ENCODE data around the gene PPCDC. TPM values are rescaled to one million over a fixed set of nuclear protein-coding genes. Genes with fewer than 3 reads are reported as not detected.

PPCDC gene
- polyA plus RNA-seq, 4 donors = 11.4 to 29.4 (median 17.7) TPM

GRCh38 chr15:75019916-75020315 lies 3.5 kb upstream of the PPCDC start:
- Histone ChIP-seq H3K9me3 (ENCODE audit: control insufficient read depth in 2 of 2, insufficient read depth in 1 of 2, low read depth in 1 of 2, low read length in 1 of 2) (no peaks in the 10 kb centered on the region), H3K27ac (ENCODE audit: low read depth in 1 of 3, low read length in 2 of 3) (no peak overlapping the region), H3K4me3 (ENCODE audit: low read depth in 1 of 3, low read length in 3 of 3) (no peak overlapping the region), H3K27me3 (ENCODE audit: control insufficient read depth in 3 of 3, insufficient read depth in 3 of 3, low read length in 3 of 3) (no peaks in the 10 kb centered on the region), H3K36me3 (ENCODE audit: control insufficient read depth in 3 of 3, insufficient read depth in 2 of 3, low read depth in 1 of 3, low read length in 3 of 3) (peaks cover 0 to 49% (median 6%) of the 10 kb centered on the region in 3 donors), H3K4me1 (ENCODE audit: control insufficient read depth in 3 of 3, insufficient read depth in 2 of 3, low read depth in 1 of 3, low read length in 2 of 3) (peaks cover 0 to 8% (median 0%) of the 10 kb centered on the region in 3 donors)
- DNase-seq = no peak
- FAIRE-seq = no peak
- 83 to 97% (median 89%) methylated on average over 3 of the region's 3 CpGs for WGBS, 3 donors

DNA sequence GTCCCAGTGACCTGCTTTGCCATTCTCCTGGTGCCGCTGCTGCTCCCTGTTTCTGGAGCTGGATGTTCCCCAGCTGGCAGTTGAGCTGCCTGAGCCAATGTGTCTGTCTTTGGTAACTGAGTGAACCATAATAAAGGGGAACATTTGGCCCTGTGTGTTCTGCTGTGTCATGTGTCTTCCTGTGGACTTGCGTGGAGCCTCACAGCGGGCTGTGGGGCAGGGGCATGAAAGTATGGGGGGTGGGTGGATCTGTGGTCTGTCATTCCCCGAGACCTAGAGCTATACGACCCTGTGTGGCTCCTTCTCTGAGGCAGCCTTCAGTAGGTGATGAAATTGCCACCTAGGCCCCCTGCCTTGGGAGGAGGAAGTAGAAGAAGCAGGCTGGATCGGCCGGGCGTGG lies 2.0 kb upstream of the PPCDC start:
- peaks cover 0 to 13% (median 0%) of the 10 kb centered on the region in 3 donors for H3K4me1 ChIP-seq (ENCODE audit: control insufficient read depth in 3 of 3, insufficient read depth in 2 of 3, low read depth in 1 of 3, low read length in 2 of 3)
- H3K36me3 ChIP-seq (ENCODE audit: control insufficient read depth in 3 of 3, insufficient read depth in 2 of 3, low read depth in 1 of 3, low read length in 3 of 3) = peaks cover 0 to 49% (median 6%) of the 10 kb centered on the region in 3 donors
- H3K27ac ChIP-seq (ENCODE audit: low read depth in 1 of 3, low read length in 2 of 3) = no peak overlapping the region
- WGBS, 3 donors = 80 to 88% (median 84%) methylated on average over 8 of the region's 8 CpGs
- H3K9me3 ChIP-seq (ENCODE audit: control insufficient read depth in 2 of 2, insufficient read depth in 1 of 2, low read depth in 1 of 2, low read length in 1 of 2) = no peaks in the 10 kb centered on the region
- no peak for DNase-seq
- H3K4me3 ChIP-seq (ENCODE audit: low read depth in 1 of 3, low read length in 3 of 3) = no peak overlapping the region
- no peaks in the 10 kb centered on the region for H3K27me3 ChIP-seq (ENCODE audit: control insufficient read depth in 3 of 3, insufficient read depth in 3 of 3, low read length in 3 of 3)
- no peak for FAIRE-seq

DNA sequence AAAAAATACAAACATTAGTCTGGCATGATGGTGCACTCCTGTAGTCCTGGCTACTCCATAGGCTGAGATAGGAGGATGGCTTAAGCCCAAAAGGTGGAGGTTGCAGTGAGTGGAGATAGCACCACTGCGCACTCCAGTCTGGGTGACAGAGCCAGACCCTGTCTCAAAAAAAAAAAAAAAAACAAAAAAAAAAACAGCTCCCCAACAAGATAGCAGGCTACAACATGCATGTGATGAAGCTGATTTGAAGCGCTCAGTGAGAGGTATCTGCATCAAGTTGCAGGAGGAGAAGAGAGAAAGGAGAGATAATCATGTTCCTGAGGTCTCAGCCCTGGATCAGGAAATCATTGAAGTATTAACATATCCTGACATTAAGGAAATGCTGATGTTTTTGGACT lies 608 bp upstream of the PPCDC start:
- 92 to 100% (median 97%) methylated on average over 2 of the region's 2 CpGs for WGBS, 3 donors
- Histone ChIP-seq H3K27ac (ENCODE audit: low read depth in 1 of 3, low read length in 2 of 3) (no peak overlapping the region), H3K27me3 (ENCODE audit: control insufficient read depth in 3 of 3, insufficient read depth in 3 of 3, low read length in 3 of 3) (no peaks in the 10 kb centered on the region), H3K9me3 (ENCODE audit: control insufficient read depth in 2 of 2, insufficient read depth in 1 of 2, low read depth in 1 of 2, low read length in 1 of 2) (no peaks in the 10 kb centered on the region), H3K36me3 (ENCODE audit: control insufficient read depth in 3 of 3, insufficient read depth in 2 of 3, low read depth in 1 of 3, low read length in 3 of 3) (peaks cover 0 to 45% (median 2%) of the 10 kb centered on the region in 3 donors), H3K4me1 (ENCODE audit: control insufficient read depth in 3 of 3, insufficient read depth in 2 of 3, low read depth in 1 of 3, low read length in 2 of 3) (peaks cover 0 to 13% (median 0%) of the 10 kb centered on the region in 3 donors), H3K4me3 (ENCODE audit: low read depth in 1 of 3, low read length in 3 of 3) (no peak overlapping the region)
- no peak for DNase-seq
- FAIRE-seq = no peak

DNA sequence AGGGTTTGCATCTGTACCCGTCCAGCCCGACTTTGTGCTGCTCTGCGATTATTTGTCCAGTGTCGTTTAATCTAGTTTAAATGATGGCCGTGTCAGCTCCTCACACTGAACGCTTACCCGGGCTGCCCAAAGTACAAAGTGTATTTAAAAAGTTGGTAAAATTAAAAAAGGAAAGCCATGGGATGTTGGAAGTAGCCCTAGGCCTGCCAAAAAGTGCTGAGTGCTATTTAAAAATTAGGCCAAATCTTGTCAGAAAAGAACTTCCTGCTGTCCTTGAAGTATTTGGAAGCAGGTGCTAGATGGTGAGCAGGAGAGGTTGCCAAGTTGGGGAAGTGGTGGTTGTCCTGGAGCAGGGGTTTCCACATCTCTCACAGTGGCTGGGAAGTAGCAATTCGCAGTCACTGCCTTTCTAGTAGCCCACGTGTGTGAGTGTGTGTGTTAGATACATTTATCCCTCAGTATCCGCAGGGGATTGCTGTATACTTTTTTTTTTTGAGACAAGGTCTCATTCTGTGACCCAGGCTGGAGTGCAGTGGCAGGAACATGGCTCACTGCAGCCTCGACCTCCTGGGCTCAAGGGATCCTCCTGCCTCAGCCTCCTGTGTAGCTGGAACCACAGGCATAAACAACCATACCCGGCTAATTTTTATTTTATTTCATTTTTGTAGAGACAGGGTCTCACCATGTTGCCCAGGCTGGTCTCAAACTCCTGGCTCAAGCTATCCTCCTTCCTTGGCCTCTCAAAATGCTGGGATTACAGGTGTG lies 664 bp downstream of the PPCDC start:
- no peaks in the 10 kb centered on the region for H3K9me3 ChIP-seq (ENCODE audit: control insufficient read depth in 2 of 2, insufficient read depth in 1 of 2, low read depth in 1 of 2, low read length in 1 of 2)
- peak overlapping the region; percentile 73 to 86 (median 85) for H3K27ac ChIP-seq (ENCODE audit: low read depth in 1 of 3, low read length in 2 of 3)
- H3K36me3 ChIP-seq (ENCODE audit: control insufficient read depth in 3 of 3, insufficient read depth in 2 of 3, low read depth in 1 of 3, low read length in 3 of 3) = peaks cover 0 to 45% (median 0%) of the 10 kb centered on the region in 3 donors
- 7 to 11% (median 9%) methylated on average over 12 of the region's 12 CpGs for WGBS, 3 donors
- no peaks in the 10 kb centered on the region for H3K27me3 ChIP-seq (ENCODE audit: control insufficient read depth in 3 of 3, insufficient read depth in 3 of 3, low read length in 3 of 3)
- FAIRE-seq (no peak), DNase-seq (peak in 1 of 2 donors; percentile 38)
- peaks cover 0 to 13% (median 0%) of the 10 kb centered on the region in 3 donors for H3K4me1 ChIP-seq (ENCODE audit: control insufficient read depth in 3 of 3, insufficient read depth in 2 of 3, low read depth in 1 of 3, low read length in 2 of 3)
- H3K4me3 ChIP-seq (ENCODE audit: low read depth in 1 of 3, low read length in 3 of 3) = peak overlapping the region; percentile 63 to 99 (median 79)

DNA sequence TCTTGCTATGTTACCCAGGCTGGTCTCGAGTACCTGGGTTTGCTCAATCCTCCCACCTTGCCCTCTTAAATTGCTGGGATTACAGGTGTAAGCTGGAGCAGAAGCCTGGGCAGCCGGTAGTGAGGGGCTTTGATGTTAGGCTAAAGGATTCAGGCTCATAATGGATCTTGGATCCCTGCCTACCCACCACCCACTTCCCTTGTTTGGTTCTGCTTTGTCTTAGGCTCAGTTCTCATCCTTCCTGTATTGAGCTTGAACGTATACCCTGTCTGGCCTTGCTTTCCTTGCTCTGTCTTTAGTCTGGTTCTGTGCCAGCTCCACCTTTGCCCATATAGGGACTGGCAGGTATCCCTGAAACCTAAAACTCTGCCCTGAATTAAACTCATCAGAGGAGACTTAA lies 1.7 kb downstream of the PPCDC start:
- no peak for FAIRE-seq
- H3K27ac ChIP-seq (ENCODE audit: low read depth in 1 of 3, low read length in 2 of 3) = no peak overlapping the region
- no peak for DNase-seq
- 50 to 68% (median 56%) methylated on average over 3 of the region's 3 CpGs for WGBS, 3 donors
- no peaks in the 10 kb centered on the region for H3K9me3 ChIP-seq (ENCODE audit: control insufficient read depth in 2 of 2, insufficient read depth in 1 of 2, low read depth in 1 of 2, low read length in 1 of 2)
- H3K4me1 ChIP-seq (ENCODE audit: control insufficient read depth in 3 of 3, insufficient read depth in 2 of 3, low read depth in 1 of 3, low read length in 2 of 3) = peaks cover 0 to 21% (median 3%) of the 10 kb centered on the region in 3 donors
- no peak overlapping the region for H3K4me3 ChIP-seq (ENCODE audit: low read depth in 1 of 3, low read length in 3 of 3)
- H3K27me3 ChIP-seq (ENCODE audit: control insufficient read depth in 3 of 3, insufficient read depth in 3 of 3, low read length in 3 of 3) = no peaks in the 10 kb centered on the region
- peaks cover 0 to 44% (median 0%) of the 10 kb centered on the region in 3 donors for H3K36me3 ChIP-seq (ENCODE audit: control insufficient read depth in 3 of 3, insufficient read depth in 2 of 3, low read depth in 1 of 3, low read length in 3 of 3)

GRCh38 chr15:75025548-75026260 lies 2.3 kb downstream of the PPCDC start:
- 53 to 74% (median 69%) methylated on average over 5 of the region's 5 CpGs for WGBS, 3 donors
- no peak overlapping the region for H3K27ac ChIP-seq (ENCODE audit: low read depth in 1 of 3, low read length in 2 of 3)

DNA sequence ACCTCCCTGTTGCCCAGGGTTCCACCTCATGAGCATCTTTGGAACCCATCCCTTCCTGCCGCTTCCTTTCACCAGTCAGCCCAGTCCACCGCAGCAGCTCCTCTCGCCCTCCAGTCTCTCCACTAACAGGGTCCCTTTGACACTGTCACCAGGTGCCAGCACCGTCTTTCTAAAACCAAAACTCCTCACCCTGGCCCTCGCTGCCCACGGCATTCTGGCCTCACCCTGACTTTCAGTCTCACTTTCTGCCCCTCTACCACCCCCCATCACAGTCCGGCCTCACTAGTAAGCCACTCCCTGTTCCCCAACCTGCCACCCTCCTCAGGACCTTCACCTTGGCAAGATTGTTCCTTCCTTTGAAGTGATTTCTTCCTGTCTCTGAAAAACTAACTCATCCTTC lies 4.2 kb downstream of the PPCDC start:
- DNase-seq (no peak), FAIRE-seq (no peak)
- Histone ChIP-seq H3K27ac (ENCODE audit: low read depth in 1 of 3, low read length in 2 of 3) (no peak overlapping the region), H3K4me3 (ENCODE audit: low read depth in 1 of 3, low read length in 3 of 3) (no peak overlapping the region), H3K9me3 (ENCODE audit: control insufficient read depth in 2 of 2, insufficient read depth in 1 of 2, low read depth in 1 of 2, low read length in 1 of 2) (no peaks in the 10 kb centered on the region), H3K36me3 (ENCODE audit: control insufficient read depth in 3 of 3, insufficient read depth in 2 of 3, low read depth in 1 of 3, low read length in 3 of 3) (peaks cover 0 to 44% (median 0%) of the 10 kb centered on the region in 3 donors), H3K27me3 (ENCODE audit: control insufficient read depth in 3 of 3, insufficient read depth in 3 of 3, low read length in 3 of 3) (no peaks in the 10 kb centered on the region), H3K4me1 (ENCODE audit: control insufficient read depth in 3 of 3, insufficient read depth in 2 of 3, low read depth in 1 of 3, low read length in 2 of 3) (peaks cover 0 to 26% (median 3%) of the 10 kb centered on the region in 3 donors)
- 78 to 90% (median 80%) methylated on average over 7 of the region's 7 CpGs for WGBS, 3 donors

More at GRCh38 chr15:75025548-75026260, 2.3 kb downstream of the PPCDC start:
- H3K4me1 ChIP-seq (ENCODE audit: control insufficient read depth in 3 of 3, insufficient read depth in 2 of 3, low read depth in 1 of 3, low read length in 2 of 3) = peaks cover 0 to 26% (median 3%) of the 10 kb centered on the region in 3 donors
- H3K36me3 ChIP-seq (ENCODE audit: control insufficient read depth in 3 of 3, insufficient read depth in 2 of 3, low read depth in 1 of 3, low read length in 3 of 3) = peaks cover 0 to 44% (median 0%) of the 10 kb centered on the region in 3 donors
- DNase-seq (peak; percentile 32 to 35), FAIRE-seq (no peak)
- H3K27me3 ChIP-seq (ENCODE audit: control insufficient read depth in 3 of 3, insufficient read depth in 3 of 3, low read length in 3 of 3) = no peaks in the 10 kb centered on the region
- H3K4me3 ChIP-seq (ENCODE audit: low read depth in 1 of 3, low read length in 3 of 3) = no peak overlapping the region
- H3K9me3 ChIP-seq (ENCODE audit: control insufficient read depth in 2 of 2, insufficient read depth in 1 of 2, low read depth in 1 of 2, low read length in 1 of 2) = no peaks in the 10 kb centered on the region

DNA sequence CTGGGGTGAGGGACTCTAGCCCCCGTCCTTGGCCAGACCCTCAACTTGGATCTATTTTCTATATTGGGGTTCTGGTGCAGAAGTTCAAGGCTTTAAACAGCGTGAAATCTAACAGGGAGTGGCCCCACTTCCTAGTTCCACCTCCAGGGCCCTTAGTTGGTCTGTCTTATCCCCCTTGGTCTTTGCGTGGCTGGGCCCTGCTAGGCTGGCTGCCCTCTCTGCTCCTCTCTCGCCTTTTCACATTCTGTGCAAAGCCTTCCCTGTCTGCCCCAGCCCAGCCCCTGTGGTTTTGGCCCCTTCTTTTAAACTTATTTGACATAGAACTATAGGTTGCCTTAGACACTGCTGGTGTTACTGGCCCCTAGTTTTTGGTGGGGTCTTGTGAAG lies 5.6 kb downstream of the PPCDC start:
- H3K27me3 ChIP-seq (ENCODE audit: control insufficient read depth in 3 of 3, insufficient read depth in 3 of 3, low read length in 3 of 3) = no peaks in the 10 kb centered on the region
- whole genome bisulfite sequencing, 3 donors = 68 to 71% (median 69%) methylated on average over 4 of the region's 4 CpGs
- FAIRE-seq (no peak), DNase-seq (no peak)
- peaks cover 0 to 28% (median 3%) of the 10 kb centered on the region in 3 donors for H3K4me1 ChIP-seq (ENCODE audit: control insufficient read depth in 3 of 3, insufficient read depth in 2 of 3, low read depth in 1 of 3, low read length in 2 of 3)
- H3K4me3 ChIP-seq (ENCODE audit: low read depth in 1 of 3, low read length in 3 of 3) = no peak overlapping the region
- H3K36me3 ChIP-seq (ENCODE audit: control insufficient read depth in 3 of 3, insufficient read depth in 2 of 3, low read depth in 1 of 3, low read length in 3 of 3) = peaks cover 0 to 48% (median 0%) of the 10 kb centered on the region in 3 donors
- no peak overlapping the region for H3K27ac ChIP-seq (ENCODE audit: low read depth in 1 of 3, low read length in 2 of 3)
- H3K9me3 ChIP-seq (ENCODE audit: control insufficient read depth in 2 of 2, insufficient read depth in 1 of 2, low read depth in 1 of 2, low read length in 1 of 2) = no peaks in the 10 kb centered on the region

All from small intestine (tissue), 7 donors.